A549 treated with CpdA at 1 μM for 4 hours (cell line): ENCODE measurements around the gene CFP. TPM values are rescaled to one million over a fixed set of nuclear protein-coding genes. Genes with fewer than 3 reads are reported as not detected.

ENCODE experiments used
- total RNA-seq: library from RNA; stranded (reverse); fragments of 200-300 nt; extraction: Qiagen RNA extraction; gene quantifications from 5 replicates; pipeline ENCODE4 v1.2.3, GENCODE V29; 2022; ENCODE audit warnings: low read depth

Gene CFP
- total RNA-seq = 0.34 to 0.93 TPM (median 0.59 TPM) in 5 replicates

GRCh38 chrX:47629419-47630200 lies at the start of gene CFP:
TSS of gene CFP (minus strand) at chrX:47629930. CDS start at chrX:47629844, 86 bp downstream.

DNA sequence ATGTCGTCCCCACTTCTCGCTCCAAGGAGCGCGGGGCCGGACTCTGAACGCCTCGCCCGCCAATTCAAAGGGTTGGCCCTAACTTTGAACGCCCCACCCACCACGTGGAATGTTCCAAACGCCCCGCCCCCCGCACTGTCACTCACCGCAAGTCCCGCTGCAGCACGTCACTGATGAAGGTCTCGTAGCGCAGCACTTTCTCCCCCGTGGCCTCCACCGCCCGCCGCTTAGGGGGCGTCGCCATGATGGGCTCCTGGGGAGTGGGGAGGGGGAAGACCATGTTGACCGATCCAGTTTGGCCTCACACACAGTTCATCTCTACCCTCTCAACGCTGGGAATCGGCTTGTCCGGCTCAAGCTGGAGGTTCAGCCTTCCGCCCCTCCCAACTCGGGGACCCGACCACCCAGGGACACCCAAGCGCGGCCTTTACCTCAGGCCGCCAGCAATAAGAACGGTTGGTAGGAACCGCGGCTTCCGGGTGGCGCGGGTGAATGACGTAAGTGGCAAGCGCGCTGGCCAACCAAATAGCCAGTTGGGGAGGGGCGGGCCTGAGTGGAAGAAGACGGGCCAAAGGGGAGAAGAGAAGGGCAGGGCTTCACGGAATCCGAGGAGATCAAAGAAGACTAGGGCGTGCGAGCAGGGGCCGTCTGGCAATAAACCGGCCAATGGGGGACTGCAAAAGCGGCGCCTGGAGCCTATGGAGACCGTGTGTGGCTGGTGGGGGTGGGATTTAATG lies 29.1 kb upstream of the CFP start, which contains the start of gene UXT:
Gene UXT, minus strand, starts transcription at position 497 of the 737 bp plus-strand sequence. Its CDS starts 253 bp downstream, at position 244.

GRCh38 chrX:47650164-47651042 lies 20.7 kb upstream of the CFP start, which contains the start of gene ELK1:
TSS of gene ELK1 (minus strand) at chrX:47650563. CDS start at chrX:47641441, 9,122 bp downstream.

GRCh38 chrX:47619486-47620302 lies 10.0 kb downstream of the CFP start, which contains the start of gene SYN1:
TSS of gene SYN1 (minus strand) at chrX:47619857. CDS start at chrX:47619728, 129 bp downstream.

GRCh38 chrX:47581731-47582647 lies 47.7 kb downstream of the CFP start, which contains the start of gene TIMP1:
TSS of gene TIMP1 (plus strand) at chrX:47582436. CDS start at chrX:47583416, 980 bp downstream.

Other genes starting within 250 kb of the CFP start
- gene ZNF41, start 146.7 kb downstream of the CFP start, total RNA-seq = 3.1 to 4.5 TPM (median 4.1 TPM) in 5 replicates
- gene ARAF, start 68.7 kb downstream of the CFP start, total RNA-seq = 49.9 to 62.4 TPM (median 56.1 TPM) in 5 replicates
- 247 to 297 TPM (median 283 TPM) in 5 replicates for gene TIMP1, start 47.5 kb downstream of the CFP start, total RNA-seq
- gene SYN1, start 10.1 kb downstream of the CFP start, total RNA-seq = 0.08 to 0.50 TPM (median 0.30 TPM) in 5 replicates
- gene ELK1, start 20.6 kb upstream of the CFP start, total RNA-seq = 32.9 to 38.2 TPM (median 36.8 TPM) in 5 replicates
- 162 to 187 TPM (median 182 TPM) in 5 replicates for gene UXT, start 29.2 kb upstream of the CFP start, total RNA-seq
- 5.4 to 6.8 TPM (median 6.0 TPM) in 5 replicates for gene ZNF81, start 207.0 kb upstream of the CFP start, total RNA-seq